M059J (cell line): ENCODE measurements around the gene MRTFA. TPM values are rescaled to one million over a fixed set of nuclear protein-coding genes. Genes with fewer than 3 reads are reported as not detected.
A peak's percentile ranks its signal among the peaks of the same experiment; 100 is the strongest.

ENCODE experiments used
- DNase-seq: peaks from one replicate; pipeline ENCODE4 v3.0.0-alpha.2; 2012; ENCODE audit warnings: low read depth
- total RNA-seq: library from RNA; depleted of rRNA; stranded (reverse); fragments of >200 nt; shearing (Covaris generic); gene quantifications from 2 replicates; pipeline ENCODE4 v1.2.3, GENCODE V29; 2014

The MRTFA gene
- total RNA-seq, 1 experiment from 2014 or later = 25.4 TPM

DNA sequence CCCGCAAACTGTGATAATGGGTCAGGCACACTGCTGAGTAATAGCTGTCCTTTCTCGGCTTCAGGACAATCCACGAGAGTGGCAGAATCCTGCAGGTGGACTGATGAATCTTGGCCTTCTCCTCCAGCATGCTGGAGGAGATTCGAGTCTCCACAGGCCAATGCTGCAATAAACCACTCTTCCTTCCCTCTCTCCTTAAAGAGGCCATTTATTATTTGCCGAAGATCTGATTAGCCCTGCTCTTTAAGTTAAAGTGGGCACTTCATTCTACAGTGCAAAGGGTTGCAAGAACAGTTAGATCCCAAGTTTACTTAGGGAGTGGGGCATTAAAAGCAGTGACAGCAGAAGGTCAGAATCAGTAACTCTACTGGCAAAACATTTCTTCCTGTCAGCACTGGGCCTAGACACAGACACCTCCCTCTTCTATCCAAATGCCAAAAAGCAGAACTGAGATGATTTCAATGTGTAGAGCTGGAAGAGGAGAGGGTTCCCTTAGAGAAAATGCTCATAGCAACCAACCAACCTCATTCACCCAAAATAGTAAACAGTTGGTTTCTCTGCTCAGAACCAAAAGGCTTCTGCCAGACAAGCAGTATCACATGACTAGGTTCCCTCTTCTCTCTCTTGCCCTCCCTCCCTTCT is 144.4 kb downstream of the MRTFA start:
- DNase-seq = peak; percentile 65

- no peak for DNase-seq
These were observed 148.8 kb downstream of the MRTFA start for GRCh38 chr22:40487663-40488249.

GRCh38 chr22:40486962-40487602 is 149.4 kb downstream of the MRTFA start:
- no peak for DNase-seq

DNA sequence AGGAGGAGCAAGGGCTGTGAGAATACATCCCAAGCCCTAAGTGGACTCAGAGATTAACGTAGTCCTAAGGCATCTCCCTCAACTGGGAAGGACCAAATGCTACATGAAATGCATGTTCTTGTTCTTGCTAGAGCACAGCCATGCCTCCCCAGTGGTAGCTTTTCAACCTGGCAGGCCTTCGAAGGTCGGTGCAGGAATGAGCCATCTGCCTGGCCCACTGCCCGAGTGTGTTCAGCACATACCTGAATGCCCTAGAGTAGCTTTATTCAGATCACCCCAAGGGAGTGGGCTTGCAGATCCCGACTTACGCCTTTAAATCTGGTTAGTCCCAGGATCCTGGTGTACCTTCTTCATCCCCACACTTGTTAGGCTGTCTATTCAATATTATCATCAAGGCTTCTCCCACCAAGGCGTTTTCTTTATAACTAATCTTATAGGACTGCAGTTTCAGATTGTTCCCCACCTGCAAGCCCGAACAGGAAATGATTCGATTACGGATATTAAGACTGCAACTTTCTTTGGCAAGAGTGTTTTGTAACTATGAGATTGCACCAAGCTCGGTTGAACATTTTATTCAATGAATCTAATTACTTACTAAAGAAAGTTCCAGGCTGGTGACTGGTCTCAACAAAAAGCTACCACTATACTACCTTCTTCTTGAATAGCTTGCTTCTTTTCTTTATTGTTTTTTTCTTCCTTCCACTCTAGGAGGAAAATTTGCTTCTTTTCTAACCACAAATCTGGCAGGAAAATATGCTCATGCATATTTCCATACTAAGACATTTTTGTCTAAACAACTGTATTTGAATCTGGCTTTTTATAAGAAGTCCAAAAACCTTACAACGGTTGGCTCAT is 150.5 kb downstream of the MRTFA start:
- no peak for DNase-seq

GRCh38 chr22:40484906-40485669 is 151.4 kb downstream of the MRTFA start:
- no peak for DNase-seq

- DNase-seq = no peak
These were observed 153.6 kb downstream of the MRTFA start for GRCh38 chr22:40482886-40483285.

DNA sequence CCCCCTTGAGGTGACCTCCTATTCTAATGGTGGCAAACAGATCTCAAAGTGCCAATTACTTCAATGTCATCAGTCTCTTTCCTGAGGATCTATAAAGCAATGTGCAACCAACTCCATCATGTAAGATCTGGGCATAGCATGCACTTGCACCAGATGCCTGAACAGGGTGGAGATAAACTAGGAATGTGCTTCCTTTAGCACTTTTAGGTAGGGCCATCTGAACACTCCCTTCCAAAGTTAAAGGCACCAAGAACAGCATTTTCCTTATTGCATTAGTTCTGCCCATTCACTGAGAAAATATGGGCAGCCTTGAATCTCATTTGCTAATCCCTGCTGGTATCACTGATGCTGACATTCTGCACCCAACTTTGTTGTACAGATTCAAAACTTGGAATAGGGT is 154.1 kb downstream of the MRTFA start:
- no peak for DNase-seq

DNA sequence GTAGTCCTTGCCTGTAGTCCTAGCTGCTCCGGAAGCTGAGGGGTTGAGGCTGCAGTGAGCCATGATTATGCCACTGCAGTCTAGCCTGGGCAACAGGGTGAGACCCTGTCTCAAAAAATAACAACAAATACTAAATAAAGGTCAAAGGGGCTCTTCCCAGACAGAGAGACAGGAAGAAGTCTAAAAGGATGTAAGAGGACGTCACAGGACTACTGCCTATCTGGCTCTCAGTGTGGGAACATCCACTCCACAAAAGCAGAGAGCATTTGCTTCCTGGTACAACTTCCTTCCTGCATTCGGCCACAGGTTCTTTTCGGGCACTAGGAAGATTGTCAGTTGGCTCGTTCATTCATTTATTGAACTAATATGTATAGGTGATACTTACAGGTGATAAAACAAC is 155.5 kb downstream of the MRTFA start:
- no peak for DNase-seq

DNA sequence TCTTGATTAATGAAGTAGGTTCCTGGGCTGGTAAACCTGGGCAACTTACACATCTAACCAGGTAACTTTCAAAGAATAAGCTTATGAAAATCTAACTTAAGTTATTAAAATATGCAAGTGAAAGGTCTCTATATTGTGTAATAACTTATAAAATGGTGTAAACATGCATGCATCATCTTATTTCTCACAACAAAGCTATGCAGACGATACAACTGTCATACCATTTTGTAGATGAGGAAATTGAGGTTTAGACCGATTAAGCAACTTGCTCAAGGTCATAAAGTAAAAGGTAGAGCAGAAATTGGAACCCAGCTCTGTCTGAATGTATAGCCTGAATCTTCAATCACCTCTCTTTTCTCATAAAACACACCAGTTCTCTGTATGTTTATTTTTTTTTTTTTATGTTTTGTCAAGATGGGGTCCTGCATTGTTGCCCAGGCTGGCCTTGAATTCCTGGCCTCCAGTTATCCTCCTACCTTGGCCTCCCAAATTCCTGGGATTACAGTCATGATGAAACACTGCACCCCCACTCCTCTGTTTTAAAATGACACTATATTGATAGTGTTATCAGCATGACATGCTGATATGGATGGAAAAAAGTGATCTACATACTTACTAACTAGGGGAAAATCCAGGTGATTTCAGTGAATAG is 156.5 kb downstream of the MRTFA start:
- no peak for DNase-seq

DNA sequence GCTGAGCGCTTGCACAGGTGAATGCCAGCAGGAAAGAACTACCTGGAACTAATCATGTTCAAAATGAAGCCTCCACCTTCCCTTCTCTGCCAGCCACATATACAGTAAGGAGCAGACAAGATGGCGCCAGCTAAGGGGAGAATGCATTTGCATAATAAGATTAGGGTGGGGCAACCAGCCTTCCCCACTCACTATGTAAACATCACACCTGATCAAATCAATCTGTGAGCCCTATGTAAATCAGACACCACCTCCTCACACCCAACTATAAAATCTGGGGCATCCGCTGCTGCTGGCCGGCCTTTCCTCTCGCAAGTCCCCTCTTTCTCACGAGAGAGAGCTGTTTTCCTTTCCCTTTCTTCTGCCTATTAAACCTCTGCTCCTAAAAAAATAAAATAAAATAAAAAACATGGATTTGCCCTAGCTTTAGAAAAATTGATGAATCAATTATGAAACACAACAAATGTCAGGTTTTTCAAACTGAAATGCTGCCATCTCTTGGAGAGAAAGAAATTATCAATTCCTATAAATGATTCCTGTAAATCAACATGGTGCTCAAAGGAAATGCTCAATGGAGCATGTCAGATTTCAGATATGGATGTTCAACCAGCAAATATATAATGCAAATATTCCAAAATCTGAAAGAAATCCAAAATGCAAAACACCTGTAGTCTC is 157.3 kb downstream of the MRTFA start:
- DNase-seq = no peak

GRCh38 chr22:40478338-40479125 is 158.0 kb downstream of the MRTFA start:
- DNase-seq = no peak

DNA sequence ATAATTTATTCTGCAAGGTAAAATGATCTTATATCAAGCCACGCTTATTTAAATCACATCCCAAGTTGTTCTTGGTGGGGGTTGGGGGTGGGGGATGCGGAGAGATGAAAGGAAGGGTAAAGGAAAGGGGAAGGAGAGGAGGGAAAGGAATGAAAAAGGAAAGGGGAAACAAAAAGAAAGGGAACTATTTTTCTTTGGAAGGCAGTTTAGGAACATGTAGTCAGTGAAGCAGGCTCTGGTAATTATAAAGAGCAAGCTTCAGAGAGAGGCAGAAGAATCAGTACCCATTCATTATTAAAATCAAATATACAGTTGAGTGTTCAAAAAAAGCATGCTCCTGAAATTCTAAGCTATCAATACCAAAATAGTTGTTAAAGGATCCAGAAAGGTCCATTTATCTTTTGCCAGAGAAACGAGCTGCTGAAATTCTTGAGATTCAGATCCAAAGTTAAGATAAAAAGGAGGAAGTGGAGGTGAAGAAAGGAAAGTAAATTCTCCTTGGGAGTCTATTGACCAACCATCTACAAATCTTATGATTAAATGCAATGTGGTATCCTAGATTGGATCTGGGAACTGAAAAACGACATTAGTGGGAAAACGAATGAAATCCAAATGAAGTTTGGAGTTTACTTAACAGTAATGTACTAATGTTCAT is 158.7 kb downstream of the MRTFA start:
- no peak for DNase-seq

- DNase-seq = no peak
These were observed 160.2 kb downstream of the MRTFA start for GRCh38 chr22:40476341-40476740.

GRCh38 chr22:40473703-40474102 is 162.8 kb downstream of the MRTFA start:
- DNase-seq = no peak

- DNase-seq = no peak
These were observed 163.9 kb downstream of the MRTFA start for GRCh38 chr22:40472579-40472978.

- DNase-seq = no peak
These were observed 164.5 kb downstream of the MRTFA start for GRCh38 chr22:40472051-40472450.

DNA sequence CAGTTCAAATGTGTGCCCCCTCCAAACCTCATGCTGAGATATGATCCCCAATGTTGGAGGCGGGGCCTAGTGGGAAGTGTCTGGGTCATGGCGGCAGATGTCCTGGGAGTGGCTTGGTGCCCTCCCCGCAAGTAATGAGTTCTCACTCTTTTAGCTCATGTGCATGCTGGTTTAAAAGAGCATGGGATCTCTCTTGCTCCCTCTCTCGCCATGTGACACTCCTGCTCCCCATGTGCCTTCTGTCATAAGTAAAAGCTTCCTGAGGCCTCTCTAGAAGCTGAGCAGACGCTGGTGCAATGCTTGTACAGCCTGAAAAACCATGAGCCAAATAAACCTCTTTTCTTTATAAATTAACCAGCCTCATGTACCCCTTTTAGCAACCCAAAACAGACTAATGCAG is 167.3 kb downstream of the MRTFA start:
- no peak for DNase-seq

DNA sequence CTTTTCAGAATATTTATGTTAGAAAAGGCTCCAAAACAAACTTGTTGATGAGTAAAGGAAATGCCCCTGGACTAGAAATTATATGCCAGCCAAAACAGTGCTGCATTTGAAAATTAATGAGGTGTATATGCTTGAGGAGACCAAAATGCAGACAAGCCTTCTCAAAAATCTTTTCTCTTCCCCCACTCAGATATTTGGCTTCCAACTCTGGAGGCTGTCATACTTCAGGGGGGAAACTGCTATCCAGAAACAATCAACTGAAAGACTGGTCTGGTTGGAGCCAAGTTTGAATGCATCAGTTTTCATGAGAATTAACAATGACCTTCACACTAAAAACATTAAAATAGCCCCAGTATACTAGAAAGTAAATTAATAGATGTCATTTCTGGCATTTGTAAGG is 167.9 kb downstream of the MRTFA start:
- no peak for DNase-seq

DNA sequence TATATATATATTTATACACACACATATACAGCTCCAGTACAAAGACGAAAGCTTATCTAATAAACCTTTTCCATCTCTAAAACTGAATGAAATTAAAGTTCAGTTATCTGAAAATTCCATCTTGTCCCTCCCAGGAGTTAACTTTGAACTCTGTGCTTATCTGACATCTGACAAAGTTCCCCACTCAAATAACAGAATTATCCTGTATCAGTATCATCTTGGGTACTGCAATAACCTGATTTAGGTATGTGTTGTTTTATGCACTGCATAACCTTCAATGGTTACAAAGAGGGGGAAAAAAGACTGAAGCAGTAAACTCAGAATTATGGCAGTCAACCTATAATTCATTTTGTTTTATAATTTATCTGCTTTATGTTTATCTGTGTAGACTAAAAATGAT is 169.5 kb downstream of the MRTFA start:
- DNase-seq = no peak
